ENCODE measurements around the gene CRYGS.
"Not testable (repeated sequence)": the region's sequence is repeated elsewhere in the genome, so short reads cannot be mapped to it uniquely, and the experiment has no call there.

The CRYGS gene

GRCh38 chr3:186506191-186506739 lies 37.9 kb downstream of the CRYGS start:
- TF ChIP-seq CTCF (IDR thresholded peaks at IDR 0.05; ENCODE audit: insufficient read depth, low read depth, low read length, missing control alignments), result no peak
- no peak for DNase-seq (ENCODE audit: low read depth)
- no peak overlapping the region for H3K4me3 ChIP-seq (ENCODE audit: low read depth, low read length)

GRCh38 chr3:186502966-186503712 lies 41.0 kb downstream of the CRYGS start:
- DNase-seq (ENCODE audit: low read depth), result no peak
- H3K4me3 ChIP-seq (ENCODE audit: low read depth, low read length), result no peak overlapping the region
- TF ChIP-seq CTCF (IDR thresholded peaks at IDR 0.05; ENCODE audit: insufficient read depth, low read depth, low read length, missing control alignments), result no peak

DNA sequence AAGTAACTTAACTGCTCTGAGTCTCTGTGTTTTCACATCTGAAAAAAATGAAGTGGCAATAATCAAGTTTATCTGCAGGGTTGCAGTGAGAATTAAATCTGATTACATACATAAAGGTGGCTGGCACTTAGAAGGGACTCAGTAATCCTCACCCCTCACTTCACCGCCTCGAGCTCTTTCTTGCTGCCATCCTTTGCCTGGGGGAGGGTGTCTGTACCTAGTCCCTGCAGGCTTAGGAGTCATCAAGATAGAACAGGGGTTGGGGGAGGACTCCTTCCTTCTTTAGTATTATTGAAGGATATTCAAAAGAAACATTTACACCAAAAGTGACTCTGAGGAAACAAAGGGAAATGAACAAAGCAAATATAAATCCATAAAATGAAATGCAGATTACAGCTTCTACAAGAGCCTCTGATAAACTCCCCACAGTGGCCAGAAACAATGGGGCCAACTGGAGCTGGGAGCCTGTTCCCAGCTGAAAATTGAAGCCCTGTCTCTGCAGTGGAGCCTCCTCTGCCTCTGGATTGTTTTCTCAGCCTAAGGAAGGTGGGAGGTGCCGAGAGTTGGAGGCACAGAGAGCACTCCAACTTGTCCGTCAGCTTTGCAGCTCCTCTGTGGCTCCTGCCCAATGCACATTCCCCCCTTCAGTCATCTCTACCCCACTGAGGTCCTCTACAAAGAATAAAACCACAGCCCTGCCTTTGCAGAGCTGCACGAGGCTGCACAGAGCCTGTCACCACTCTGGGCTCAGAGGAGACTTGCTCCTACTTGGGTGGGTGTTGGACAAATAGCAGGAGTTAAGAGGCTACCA lies 41.8 kb downstream of the CRYGS start:
- DNase-seq (ENCODE audit: low read depth), result no peak
- no peak for TF ChIP-seq CTCF (IDR thresholded peaks at IDR 0.05; ENCODE audit: insufficient read depth, low read depth, low read length, missing control alignments)
- H3K4me3 ChIP-seq (ENCODE audit: low read depth, low read length), result no peak overlapping the region

- H3K4me3 ChIP-seq (ENCODE audit: low read depth, low read length); DNase-seq (ENCODE audit: low read depth): not testable (repeated sequence)
Observed at GRCh38 chr3:186499949-186500348, 44.2 kb downstream of the CRYGS start.

DNA sequence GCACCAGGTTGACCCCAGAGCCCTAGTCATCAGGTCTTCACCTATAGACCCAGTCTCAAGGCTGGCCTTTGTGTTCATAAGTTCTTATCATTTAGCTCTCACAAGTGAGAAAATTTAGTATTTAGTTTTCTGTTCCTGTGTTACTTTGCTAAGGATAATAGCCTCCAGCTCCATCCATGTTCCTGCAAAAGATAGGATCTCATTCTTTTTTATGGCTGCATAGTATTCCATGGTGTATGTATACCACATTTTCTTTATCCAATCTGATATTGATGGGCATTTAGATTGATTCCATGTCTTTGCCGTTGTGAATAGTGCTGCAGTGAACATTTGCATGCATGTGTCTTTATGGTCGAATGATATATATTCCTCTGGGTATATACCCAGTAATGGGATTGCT lies 46.2 kb downstream of the CRYGS start:
- H3K4me3 ChIP-seq (ENCODE audit: low read depth, low read length); DNase-seq (ENCODE audit: low read depth): not testable (repeated sequence)

GRCh38 chr3:186497608-186498007 lies 46.6 kb downstream of the CRYGS start:
- no peak overlapping the region for H3K4me3 ChIP-seq (ENCODE audit: low read depth, low read length)
- no peak for DNase-seq (ENCODE audit: low read depth)
- TF ChIP-seq CTCF (IDR thresholded peaks at IDR 0.05; ENCODE audit: insufficient read depth, low read depth, low read length, missing control alignments), result no peak

DNA sequence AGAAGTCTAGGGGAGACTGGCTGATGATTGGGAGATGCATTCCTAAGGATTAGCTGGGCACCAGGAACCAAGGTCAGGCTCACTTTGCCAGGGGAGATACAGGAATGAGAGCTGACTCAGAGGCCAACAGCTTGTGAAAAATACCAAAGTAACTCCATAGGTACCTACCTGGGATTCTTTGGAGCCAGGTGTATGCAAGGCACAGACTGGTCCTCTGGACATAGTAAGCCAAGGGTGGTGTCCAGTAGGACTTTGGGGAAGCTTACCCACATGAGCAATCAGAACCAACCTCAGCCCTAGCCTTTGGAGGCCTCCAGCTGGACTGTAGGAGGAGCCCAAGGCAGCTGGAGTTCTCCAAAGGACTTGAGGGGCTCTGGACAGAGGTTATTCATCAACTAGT lies 47.5 kb downstream of the CRYGS start:
- DNase-seq (ENCODE audit: low read depth), result no peak
- no peak overlapping the region for H3K4me3 ChIP-seq (ENCODE audit: low read depth, low read length)
- no peak for TF ChIP-seq CTCF (IDR thresholded peaks at IDR 0.05; ENCODE audit: insufficient read depth, low read depth, low read length, missing control alignments)

Data from GM12865 (cell line).